Measurements from ENCODE around the gene IRGQ.

Gene IRGQ

GRCh38 chr19:43540381-43540780 is 55.6 kb downstream of the IRGQ start:
- no peak for DNase-seq (ENCODE audit: low spot score)

DNA sequence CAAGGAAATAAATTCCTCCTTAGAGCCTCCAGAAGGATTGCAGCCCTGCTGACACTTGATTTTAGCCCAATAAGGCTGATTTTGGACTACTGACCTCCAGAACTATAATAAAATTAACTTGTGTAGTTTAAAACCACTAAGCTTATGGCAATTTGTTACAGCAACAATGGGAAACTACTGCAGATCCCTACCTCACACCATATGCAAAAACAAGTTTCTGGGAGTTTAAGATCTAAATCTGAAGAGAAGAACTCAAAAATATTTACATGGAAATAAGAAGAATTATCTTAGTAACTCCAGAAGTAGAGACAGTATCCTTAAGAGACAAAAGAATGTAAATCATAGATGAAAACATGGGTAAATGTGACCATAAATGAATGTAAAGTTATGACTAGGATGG is 57.0 kb downstream of the IRGQ start:
- no peak for DNase-seq (ENCODE audit: low spot score)

DNA sequence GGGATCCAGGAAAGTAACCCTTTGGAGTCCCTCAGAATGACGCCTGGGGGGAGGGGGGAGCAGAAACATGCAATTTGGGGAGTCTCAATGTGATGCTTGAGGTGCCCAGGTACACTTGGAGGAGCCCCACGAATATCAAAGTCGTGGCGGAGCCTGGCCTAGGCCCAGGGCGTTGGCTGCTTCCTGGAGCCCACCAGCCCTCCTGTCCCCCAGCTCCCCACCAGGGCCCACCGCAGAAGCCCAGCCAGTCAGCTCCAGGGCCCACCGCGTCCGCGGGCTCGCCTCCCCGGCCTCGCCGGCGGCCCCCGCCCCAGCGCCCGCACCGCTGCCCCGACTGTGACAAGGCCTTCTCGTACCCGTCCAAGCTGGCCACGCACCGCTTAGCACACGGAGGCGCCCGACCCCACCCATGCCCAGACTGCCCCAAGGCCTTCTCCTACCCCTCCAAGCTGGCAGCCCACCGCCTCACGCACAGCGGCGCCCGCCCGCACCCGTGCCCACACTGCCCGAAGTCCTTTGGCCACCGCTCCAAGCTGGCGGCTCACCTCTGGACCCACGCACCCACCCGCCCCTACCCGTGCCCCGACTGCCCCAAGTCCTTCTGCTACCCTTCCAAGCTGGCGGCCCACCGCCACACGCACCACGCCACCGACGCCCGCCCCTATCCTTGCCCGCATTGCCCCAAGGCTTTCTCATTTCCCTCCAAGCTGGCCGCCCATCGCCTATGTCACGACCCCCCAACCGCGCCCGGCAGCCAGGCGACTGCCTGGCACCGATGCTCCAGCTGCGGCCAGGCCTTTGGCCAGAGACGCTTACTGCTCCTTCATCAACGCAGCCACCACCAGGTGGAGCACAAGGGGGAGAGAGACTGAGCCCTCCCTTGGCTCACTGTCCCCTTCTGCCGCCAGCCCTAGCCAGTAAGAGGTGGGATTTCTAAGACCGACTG is 60.8 kb downstream of the IRGQ start:
- no peak for DNase-seq (ENCODE audit: low spot score)

All from SW480 (cell line).